GM18526 (cell line): ENCODE measurements around the gene CHAC2.

Experiments
- POLR2A ChIP-seq: IDR thresholded peaks from 3 replicates; pipeline ENCODE4 v1.6.1; 2011; ENCODE audit not compliant: insufficient read length; ENCODE audit errors: extremely low read depth

Gene CHAC2

GRCh38 chr2:53765767-53766166, 1.8 kb upstream of the CHAC2 start:
- TF ChIP-seq POLR2A, result no peak

GRCh38 chr2:53768242-53768542, 588 bp downstream of the CHAC2 start:
- TF ChIP-seq POLR2A, result no peak

- TF ChIP-seq POLR2A, result no peak
Measured at GRCh38 chr2:53769318-53769945, 1.8 kb downstream of the CHAC2 start.

GRCh38 chr2:53770264-53770663, 2.7 kb downstream of the CHAC2 start:
- TF ChIP-seq POLR2A, result no peak

- no peak for TF ChIP-seq POLR2A
Measured at GRCh38 chr2:53777134-53777533, 9.5 kb downstream of the CHAC2 start.

GRCh38 chr2:53778536-53779162, 11.0 kb downstream of the CHAC2 start:
- no peak for TF ChIP-seq POLR2A

- TF ChIP-seq POLR2A, result no peak
Measured at GRCh38 chr2:53780056-53780455, 12.5 kb downstream of the CHAC2 start.

GRCh38 chr2:53782676-53783075, 15.1 kb downstream of the CHAC2 start:
- no peak for TF ChIP-seq POLR2A

- no peak for TF ChIP-seq POLR2A
Measured at GRCh38 chr2:53784436-53784835, 16.8 kb downstream of the CHAC2 start.

- no peak for TF ChIP-seq POLR2A
Measured at GRCh38 chr2:53785366-53785765, 17.8 kb downstream of the CHAC2 start.

GRCh38 chr2:53786352-53786704, 18.7 kb downstream of the CHAC2 start:
- TF ChIP-seq POLR2A, result no peak

GRCh38 chr2:53786705-53787613, 19.4 kb downstream of the CHAC2 start, which contains the start of the genes ASB3 and ERLEC1:
Gene ASB3, minus strand, starts transcription at chr2:53786953. Its CDS starts 21,381 bp downstream, at chr2:53765572.
Gene ERLEC1, plus strand, starts transcription at chr2:53787044. Its CDS starts 167 bp downstream, at chr2:53787211.
- TF ChIP-seq POLR2A, result peak; percentile 81

GRCh38 chr2:53787614-53788289, 20.1 kb downstream of the CHAC2 start:
- TF ChIP-seq POLR2A, result no peak

GRCh38 chr2:53793261-53793660, 25.7 kb downstream of the CHAC2 start:
- TF ChIP-seq POLR2A, result no peak

- no peak for TF ChIP-seq POLR2A
Measured at GRCh38 chr2:53793821-53794220, 26.2 kb downstream of the CHAC2 start.

GRCh38 chr2:53801547-53801946, 33.9 kb downstream of the CHAC2 start:
- no peak for TF ChIP-seq POLR2A

- no peak for TF ChIP-seq POLR2A
Measured at GRCh38 chr2:53802617-53803151, 35.1 kb downstream of the CHAC2 start.
